BJ (cell line): ENCODE data around the gene GLMN. TPM values are rescaled to one million over a fixed set of nuclear protein-coding genes. Genes with fewer than 3 reads are reported as not detected.

ENCODE experiments used
- CTCF ChIA-PET: fragments of 350-600 bp; formaldehyde crosslinking; extraction: SDS; loops from one replicate; lab custom pipeline; 2021; ENCODE audit warnings: antibody characterized with exemption, inconsistent platforms; lab: Yijun Ruan, JAX
- POLR2A ChIA-PET: fragments of 300-600 bp; sonication (Branson Sonifier 250); formaldehyde crosslinking; extraction: SDS; loops from one replicate; lab custom pipeline; 2021; ENCODE audit warnings: antibody characterized with exemption; lab: Charles Lee
- DNase-seq: peaks from one replicate; pipeline ENCODE4 v3.0.0-alpha.2; 2011; ENCODE audit warnings: low read depth
- H3K27me3 ChIP-seq: 2 replicates; pipeline ENCODE4 v1.6.0; 2011; ENCODE audit warnings: low read length; ENCODE audit not compliant: control insufficient read depth, insufficient read depth
- H3K36me3 ChIP-seq: 2 replicates; pipeline ENCODE4 v1.5.1; 2011; ENCODE audit warnings: low read length; ENCODE audit not compliant: control insufficient read depth, insufficient read depth
- H3K4me3 ChIP-seq: 2 replicates; pipeline ENCODE4 v1.5.1; 2011; ENCODE audit warnings: low read depth, mild to moderate bottlenecking, control low read depth, low read length
- CTCF ChIP-seq: IDR thresholded peaks from 2 replicates; pipeline ENCODE4 v1.5.1; 2011; ENCODE audit warnings: low read depth, mild to moderate bottlenecking, control low read depth, inconsistent platforms, low read length, moderate library complexity; ENCODE audit not compliant: insufficient read depth
- polyA plus RNA-seq: library from polyadenylated mRNA; depleted of rRNA; stranded (reverse); fragments of >200 nt; gene quantifications from 2 replicates; pipeline ENCODE4 v1.2.3, GENCODE V29; 2011

Gene GLMN
- polyA plus RNA-seq, 1 experiment: 1.3 TPM

- no peak overlapping the region for H3K4me3 ChIP-seq
- H3K27me3 ChIP-seq: no peaks in the 10 kb centered on the region
- POLR2A ChIA-PET: no interaction called here
- no peak for TF ChIP-seq CTCF
- CTCF ChIA-PET: interaction anchor here (0.7 to 1.3 kb wide), 2 partner anchors 24 to 1576 kb away, joined by 3 read pairs; no protein-coding TSS in a partner anchor
- no peak for DNase-seq
- H3K36me3 ChIP-seq: no peaks in the 10 kb centered on the region; the same call in 1 of the 2 replicates
Measured at GRCh38 chr1:92340154-92340553, 41.4 kb upstream of the GLMN start.

- H3K4me3 ChIP-seq: no peak overlapping the region
- CTCF ChIA-PET: no interaction called here
- POLR2A ChIA-PET: no interaction called here
- DNase-seq: no peak
- TF ChIP-seq CTCF: no peak
- H3K36me3 ChIP-seq: no peaks in the 10 kb centered on the region
- H3K27me3 ChIP-seq: no peaks in the 10 kb centered on the region
Measured at GRCh38 chr1:92333668-92334067, 34.9 kb upstream of the GLMN start.

GRCh38 chr1:92329347-92330129 is 30.8 kb upstream of the GLMN start:
- CTCF ChIA-PET: no interaction called here
- POLR2A ChIA-PET: no interaction called here

GRCh38 chr1:92327794-92328193 is 29.0 kb upstream of the GLMN start:
- no peak for DNase-seq
- Histone ChIP-seq H3K36me3 (0 out of 2 replicates have a peak, but pooled peaks cover 1% of the 10 kb centered on the region), H3K27me3 (no peaks in the 10 kb centered on the region), H3K4me3 (no peak overlapping the region)
- ChIA-PET CTCF (no interaction called here), POLR2A (no interaction called here)
- no peak for TF ChIP-seq CTCF

More at GRCh38 chr1:92329347-92330129, 30.8 kb upstream of the GLMN start:
- H3K27me3 ChIP-seq: no peaks in the 10 kb centered on the region
- H3K4me3 ChIP-seq: no peak overlapping the region
- peak; percentile 4; the same call in 1 of the 2 replicates for TF ChIP-seq CTCF
- 0 out of 2 replicates have a peak, but pooled peaks cover 1% of the 10 kb centered on the region for H3K36me3 ChIP-seq
- DNase-seq: peak; percentile 45

- ChIA-PET CTCF (interaction anchor here (0.7 to 2.4 kb wide), 4 partner anchors 9 to 334 kb away, joined by 3 to 6 read pairs (median 4); no protein-coding TSS in a partner anchor), POLR2A (no interaction called here)
- Histone ChIP-seq H3K36me3 (0 out of 2 replicates have a peak, but pooled peaks cover 1% of the 10 kb centered on the region), H3K4me3 (no peak overlapping the region), H3K27me3 (no peaks in the 10 kb centered on the region)
- no peak for TF ChIP-seq CTCF
- no peak for DNase-seq
Measured at GRCh38 chr1:92326681-92327080, 27.9 kb upstream of the GLMN start.
